Renal cortex interstitium (tissue), 3 donors: ENCODE data around the gene NDUFA5. TPM values are rescaled to one million over a fixed set of nuclear protein-coding genes. Genes with fewer than 3 reads are reported as not detected.

Source experiments
- polyA plus RNA-seq, 3 donors: library from polyadenylated mRNA; unstranded; fragments of 120-200 nt; gene quantifications; one replicate each; pipeline ENCODE4 v1.2.1, GENCODE V29; 2013; ENCODE audit not compliant: insufficient read length in 3 of 3

NDUFA5 gene
- polyA plus RNA-seq, 3 donors: 189 to 243 (median 204) TPM

Other genes with a start within 250 kb of the NDUFA5 start
- gene IQUB, start 23.2 kb downstream of the NDUFA5 start, polyA plus RNA-seq: 1 to 10 TPM; 5.0 to 7.5 (median 7.3) TPM
- 1 to 10 TPM; 1.7 to 2.8 (median 2.1) TPM for gene ASB15, start 44.0 kb upstream of the NDUFA5 start, polyA plus RNA-seq
- under 1 TPM in 1 of 3 donors, not detected in 2; 0.06 TPM for gene LMOD2, start 98.0 kb upstream of the NDUFA5 start, polyA plus RNA-seq
- gene WASL, start 191.2 kb upstream of the NDUFA5 start, polyA plus RNA-seq: 10 to 100 TPM; 71.2 to 85.8 (median 76.4) TPM